Astrocyte (in vitro differentiated cells and primary cell): ENCODE measurements around the gene RPL27A. TPM values are rescaled to one million over a fixed set of nuclear protein-coding genes. Genes with fewer than 3 reads are reported as not detected.
A peak's percentile ranks its signal among the peaks of the same experiment; 100 is the strongest.

ENCODE experiments used
- DNase-seq: peaks from one replicate; pipeline ENCODE4 v3.0.0-alpha.2; 2010; ENCODE audit warnings: low read depth
- FAIRE-seq: peaks from 2 replicates; lab custom pipeline; 2011; peaks lifted over from hg19 to GRCh38; lab: Jason Lieb, UNC
- H2AFZ ChIP-seq: 2 replicates; pipeline ENCODE4 v1.6.0; 2012; ENCODE audit warnings: low read depth, low read length, inconsistent platforms
- H3K27ac ChIP-seq: 2 replicates; pipeline ENCODE4 v1.5.1; 2011; ENCODE audit warnings: low read depth, low read length, inconsistent platforms
- H3K27me3 ChIP-seq: 2 replicates; pipeline ENCODE4 v1.6.0; 2011; ENCODE audit warnings: low read length, inconsistent platforms; ENCODE audit not compliant: insufficient read depth
- H3K36me3 ChIP-seq: 2 replicates; pipeline ENCODE4 v1.5.1; 2011; ENCODE audit warnings: low read length, inconsistent platforms; ENCODE audit not compliant: insufficient read depth
- H3K4me1 ChIP-seq: 2 replicates; pipeline ENCODE4 v1.5.1; 2011; ENCODE audit warnings: low read length, inconsistent platforms; ENCODE audit not compliant: insufficient read depth
- H3K4me2 ChIP-seq: 2 replicates; pipeline ENCODE4 v1.6.0; 2012; ENCODE audit warnings: low read length, inconsistent platforms
- H3K4me3 ChIP-seq: 2 replicates; pipeline ENCODE4 v1.5.1; 2011; ENCODE audit warnings: low read depth, mild to moderate bottlenecking, low read length, inconsistent platforms; ENCODE audit not compliant: insufficient read depth
- H3K79me2 ChIP-seq: 2 replicates; pipeline ENCODE4 v1.6.0; 2012; ENCODE audit warnings: mild to moderate bottlenecking, low read length, inconsistent platforms; ENCODE audit not compliant: insufficient read depth
- H3K9ac ChIP-seq: 2 replicates; pipeline ENCODE4 v1.6.0; 2012; ENCODE audit warnings: mild to moderate bottlenecking, low read length, inconsistent platforms
- H3K9me3 ChIP-seq: 2 replicates; pipeline ENCODE4 v1.5.1; 2012; ENCODE audit warnings: low read depth, mild to moderate bottlenecking, low read length, inconsistent platforms; ENCODE audit not compliant: insufficient read depth
- H4K20me1 ChIP-seq: 2 replicates; pipeline ENCODE4 v1.6.0; 2012; ENCODE audit warnings: low read length, inconsistent platforms; ENCODE audit not compliant: insufficient read depth
- H3K27ac Mint-ChIP-seq: one replicate; pipeline ENCODE4 v1.8.0; 2021; ENCODE audit warnings: mild to moderate bottlenecking, mixed read lengths; ENCODE audit not compliant: unreplicated experiment
- H3K27me3 Mint-ChIP-seq: one replicate; pipeline ENCODE4 v1.8.0; 2021; ENCODE audit warnings: low read depth, mixed read lengths; ENCODE audit not compliant: unreplicated experiment
- H3K36me3 Mint-ChIP-seq: one replicate; pipeline ENCODE4 v1.8.0; 2021; ENCODE audit warnings: low read depth, mixed read lengths; ENCODE audit not compliant: unreplicated experiment
- H3K4me1 Mint-ChIP-seq: one replicate; pipeline ENCODE4 v1.8.0; 2021; ENCODE audit warnings: low read depth, mixed read lengths; ENCODE audit not compliant: unreplicated experiment
- H3K4me3 Mint-ChIP-seq: one replicate; pipeline ENCODE4 v1.8.0; 2021; ENCODE audit warnings: mild to moderate bottlenecking, moderate library complexity, mixed read lengths; ENCODE audit not compliant: unreplicated experiment
- H3K9me3 Mint-ChIP-seq: one replicate; pipeline ENCODE4 v1.8.0; 2021; ENCODE audit warnings: mild to moderate bottlenecking, mixed read lengths; ENCODE audit not compliant: unreplicated experiment
- EZH2 ChIP-seq: IDR thresholded peaks from 2 replicates; pipeline ENCODE4 v1.6.1; 2012; ENCODE audit warnings: mild to moderate bottlenecking, low read length, inconsistent platforms; ENCODE audit not compliant: insufficient read depth
- total RNA-seq: library from RNA; stranded (reverse); gene quantifications from 2 replicates; pipeline ENCODE4 v1.2.1, GENCODE V29; 2021
- TF ChIP-seq, protein P1 (sequence below): IDR thresholded peaks from 2 replicates; pipeline ENCODE4 v1.5.1; 2011; ENCODE audit warnings: low read depth, mild to moderate bottlenecking, inconsistent platforms, low read length, moderate library complexity; ENCODE audit not compliant: insufficient read depth

Gene RPL27A
- total RNA-seq, 1 donor from 2014 or later = 682 TPM

DNA sequence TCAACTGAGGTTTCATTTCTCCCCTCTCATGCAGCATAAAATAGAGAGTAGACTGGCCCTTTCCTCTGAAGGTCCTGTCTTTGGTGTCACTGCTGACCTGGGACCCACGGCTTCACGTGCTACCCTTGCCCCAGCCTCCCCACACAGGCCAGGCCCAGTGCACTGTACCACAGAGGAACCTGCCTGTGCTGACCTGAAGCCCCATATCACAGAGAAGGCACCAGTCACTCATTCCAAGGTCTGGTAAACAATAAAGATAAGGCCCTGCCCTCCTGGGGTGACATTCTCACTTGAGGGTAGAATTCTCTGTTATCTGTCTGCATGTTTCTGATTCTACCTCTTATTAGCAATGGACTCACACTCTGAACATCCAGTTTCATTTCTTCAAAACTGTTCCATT lies 51.3 kb downstream of the RPL27A start:
- H3K9me3 Mint-ChIP-seq = no peaks in the 10 kb centered on the region
- no peaks in the 10 kb centered on the region for H3K27me3 Mint-ChIP-seq
- FAIRE-seq = no peak
- peaks cover 3% of the 10 kb centered on the region for H3K36me3 ChIP-seq
- H4K20me1 ChIP-seq = peaks cover 64% of the 10 kb centered on the region
- H3K27me3 ChIP-seq = no peaks in the 10 kb centered on the region
- H3K9me3 ChIP-seq = no peaks in the 10 kb centered on the region
- peaks cover 34% of the 10 kb centered on the region for H3K4me1 ChIP-seq
- H3K4me1 Mint-ChIP-seq = peaks cover 31% of the 10 kb centered on the region
- no peak for DNase-seq
- H3K36me3 Mint-ChIP-seq = peaks cover 38% of the 10 kb centered on the region
- TF ChIP-seq, protein P1, sequence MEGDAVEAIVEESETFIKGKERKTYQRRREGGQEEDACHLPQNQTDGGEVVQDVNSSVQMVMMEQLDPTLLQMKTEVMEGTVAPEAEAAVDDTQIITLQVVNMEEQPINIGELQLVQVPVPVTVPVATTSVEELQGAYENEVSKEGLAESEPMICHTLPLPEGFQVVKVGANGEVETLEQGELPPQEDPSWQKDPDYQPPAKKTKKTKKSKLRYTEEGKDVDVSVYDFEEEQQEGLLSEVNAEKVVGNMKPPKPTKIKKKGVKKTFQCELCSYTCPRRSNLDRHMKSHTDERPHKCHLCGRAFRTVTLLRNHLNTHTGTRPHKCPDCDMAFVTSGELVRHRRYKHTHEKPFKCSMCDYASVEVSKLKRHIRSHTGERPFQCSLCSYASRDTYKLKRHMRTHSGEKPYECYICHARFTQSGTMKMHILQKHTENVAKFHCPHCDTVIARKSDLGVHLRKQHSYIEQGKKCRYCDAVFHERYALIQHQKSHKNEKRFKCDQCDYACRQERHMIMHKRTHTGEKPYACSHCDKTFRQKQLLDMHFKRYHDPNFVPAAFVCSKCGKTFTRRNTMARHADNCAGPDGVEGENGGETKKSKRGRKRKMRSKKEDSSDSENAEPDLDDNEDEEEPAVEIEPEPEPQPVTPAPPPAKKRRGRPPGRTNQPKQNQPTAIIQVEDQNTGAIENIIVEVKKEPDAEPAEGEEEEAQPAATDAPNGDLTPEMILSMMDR = no peak
- TF ChIP-seq EZH2 = no peak
- H3K4me3 ChIP-seq = no peak overlapping the region
- H3K27ac Mint-ChIP-seq = no peak overlapping the region
- H2AFZ ChIP-seq = no peak overlapping the region
- H3K27ac ChIP-seq = no peak overlapping the region
- H3K79me2 ChIP-seq = peaks cover 31% of the 10 kb centered on the region
- peak overlapping the region; percentile 3 for H3K4me3 Mint-ChIP-seq
- no peak overlapping the region for H3K4me2 ChIP-seq
- H3K9ac ChIP-seq = no peak overlapping the region

DNA sequence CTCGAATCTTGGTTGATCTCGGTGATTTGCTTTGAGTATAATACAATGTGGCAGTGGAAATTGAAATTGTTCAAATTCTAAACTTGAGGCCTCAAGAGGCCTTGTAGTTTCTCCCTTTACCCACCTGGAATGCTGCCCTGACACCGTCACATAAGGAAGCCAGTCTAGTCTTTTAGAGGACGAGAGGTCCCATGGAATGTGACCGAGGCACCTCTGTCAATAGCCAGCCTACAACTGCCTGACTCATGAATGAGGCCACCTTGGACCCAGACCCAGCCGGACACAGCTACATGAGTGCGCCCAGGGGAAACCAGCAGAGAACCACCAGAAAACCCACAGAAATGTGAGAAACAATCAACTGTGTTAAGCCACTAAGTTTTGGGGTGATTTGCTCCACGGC lies 52.5 kb downstream of the RPL27A start:
- TF ChIP-seq, protein P1 = no peak
- TF ChIP-seq EZH2 = no peak
- no peak overlapping the region for H3K27ac ChIP-seq
- Mint-ChIP-seq H3K4me1 (peaks cover 28% of the 10 kb centered on the region), H3K4me3 (no peak overlapping the region), H3K36me3 (peaks cover 29% of the 10 kb centered on the region), H3K9me3 (no peaks in the 10 kb centered on the region), H3K27ac (no peak overlapping the region), H3K27me3 (no peaks in the 10 kb centered on the region)
- no peaks in the 10 kb centered on the region for H3K9me3 ChIP-seq
- H3K27me3 ChIP-seq = no peaks in the 10 kb centered on the region
- H2AFZ ChIP-seq = no peak overlapping the region
- DNase-seq (no peak), FAIRE-seq (no peak)
- no peak overlapping the region for H3K4me3 ChIP-seq
- H3K4me1 ChIP-seq = peaks cover 27% of the 10 kb centered on the region
- no peak overlapping the region for H3K4me2 ChIP-seq
- H3K36me3 ChIP-seq = peaks cover 3% of the 10 kb centered on the region
- H3K79me2 ChIP-seq = peaks cover 32% of the 10 kb centered on the region
- no peak overlapping the region for H3K9ac ChIP-seq
- H4K20me1 ChIP-seq = peaks cover 72% of the 10 kb centered on the region

GRCh38 chr11:8739309-8739793 lies 56.8 kb downstream of the RPL27A start:
- peaks cover 24% of the 10 kb centered on the region for H3K36me3 Mint-ChIP-seq
- no peaks in the 10 kb centered on the region for H3K27me3 Mint-ChIP-seq
- H3K4me1 Mint-ChIP-seq = peaks cover 4% of the 10 kb centered on the region
- Histone ChIP-seq H2AFZ (no peak overlapping the region), H3K9ac (no peak overlapping the region), H3K4me2 (no peak overlapping the region), H3K9me3 (no peaks in the 10 kb centered on the region), H3K27ac (no peak overlapping the region), H3K4me3 (no peak overlapping the region), H3K4me1 (peaks cover 5% of the 10 kb centered on the region), H3K36me3 (peaks cover 3% of the 10 kb centered on the region), H3K27me3 (no peaks in the 10 kb centered on the region), H3K79me2 (peaks cover 35% of the 10 kb centered on the region), H4K20me1 (peaks cover 59% of the 10 kb centered on the region)
- H3K27ac Mint-ChIP-seq = no peak overlapping the region
- no peak for TF ChIP-seq EZH2
- TF ChIP-seq, protein P1 = no peak
- no peak for FAIRE-seq
- H3K9me3 Mint-ChIP-seq = no peaks in the 10 kb centered on the region
- H3K4me3 Mint-ChIP-seq = no peak overlapping the region
- DNase-seq = no peak

Other genes with a start within 250 kb of the RPL27A start
- 7.5 and 8.1 TPM in 2 replicates for gene STK33, start 88.6 kb upstream of the RPL27A start, total RNA-seq
- 7.3 and 8.8 TPM in 2 replicates for gene TRIM66, start 127 bp upstream of the RPL27A start, total RNA-seq
- 48.2 and 51.4 TPM in 2 replicates for gene AKIP1, start 228.4 kb downstream of the RPL27A start, total RNA-seq